ENCODE measurements around the gene ASTN2.

Gene ASTN2

GRCh38 chr9:116763770-116764169, 651.1 kb downstream of the ASTN2 start:
- TF ChIP-seq CTCF (IDR thresholded peaks at IDR 0.05; ENCODE audit: low read depth, low read length, missing control alignments), result no peak
- no peak for DNase-seq (ENCODE audit: extremely low read depth, low read depth)
- H3K4me3 ChIP-seq (replicated peaks; ENCODE audit: low read depth, low read length), result no peak overlapping the region

GRCh38 chr9:116760636-116761035, 654.2 kb downstream of the ASTN2 start:
- TF ChIP-seq CTCF (IDR thresholded peaks at IDR 0.05; ENCODE audit: low read depth, low read length, missing control alignments), result no peak
- no peak overlapping the region for H3K4me3 ChIP-seq (replicated peaks; ENCODE audit: low read depth, low read length)
- DNase-seq (ENCODE audit: extremely low read depth, low read depth), result no peak

GRCh38 chr9:116757030-116757429, 657.8 kb downstream of the ASTN2 start:
- DNase-seq (ENCODE audit: extremely low read depth, low read depth), result no peak
- H3K4me3 ChIP-seq (replicated peaks; ENCODE audit: low read depth, low read length), result no peak overlapping the region
- TF ChIP-seq CTCF (IDR thresholded peaks at IDR 0.05; ENCODE audit: low read depth, low read length, missing control alignments), result no peak

GRCh38 chr9:116753389-116753788, 661.5 kb downstream of the ASTN2 start:
- DNase-seq (ENCODE audit: extremely low read depth, low read depth), result no peak
- TF ChIP-seq CTCF (IDR thresholded peaks at IDR 0.05; ENCODE audit: low read depth, low read length, missing control alignments), result no peak
- no peak overlapping the region for H3K4me3 ChIP-seq (replicated peaks; ENCODE audit: low read depth, low read length)

GRCh38 chr9:116750510-116750909, 664.3 kb downstream of the ASTN2 start:
- no peak overlapping the region for H3K4me3 ChIP-seq (replicated peaks; ENCODE audit: low read depth, low read length)

GRCh38 chr9:116749772-116750171, 665.1 kb downstream of the ASTN2 start:
- H3K4me3 ChIP-seq (replicated peaks; ENCODE audit: low read depth, low read length), result no peak overlapping the region
- DNase-seq (ENCODE audit: extremely low read depth, low read depth), result no peak
- TF ChIP-seq CTCF (IDR thresholded peaks at IDR 0.05; ENCODE audit: low read depth, low read length, missing control alignments), result no peak

More at GRCh38 chr9:116750510-116750909, 664.3 kb downstream of the ASTN2 start:
- TF ChIP-seq CTCF (IDR thresholded peaks at IDR 0.05; ENCODE audit: low read depth, low read length, missing control alignments), result no peak
- no peak for DNase-seq (ENCODE audit: extremely low read depth, low read depth)

- no peak for TF ChIP-seq CTCF (IDR thresholded peaks at IDR 0.05; ENCODE audit: low read depth, low read length, missing control alignments)
- H3K4me3 ChIP-seq (replicated peaks; ENCODE audit: low read depth, low read length), result no peak overlapping the region
- DNase-seq (ENCODE audit: extremely low read depth, low read depth), result no peak
Measured at GRCh38 chr9:116749176-116749575, 665.7 kb downstream of the ASTN2 start.

Measured in HFF-Myc (cell line).